ENCODE data around the gene CCDC85C. TPM values are rescaled to one million over a fixed set of nuclear protein-coding genes. Genes with fewer than 3 reads are reported as not detected.

Gene CCDC85C
- total and polyA plus RNA-seq, 2 of the 8 experiments (the other 6 are each of a cell fraction or from before 2014, with no cell fraction given): 16.8 to 35.8 TPM

- peaks cover 26% of the 10 kb centered on the region for H3K79me1 ChIP-seq (ENCODE audit: low read depth, low read length)
- no peak for FAIRE-seq
- TF ChIP-seq TAF1 (IDR thresholded peaks at IDR 0.05; ENCODE audit: low read depth, low read length): no peak
- TF ChIP-seq SIN3A (conservative IDR thresholded peaks at IDR 0.05 in 1 of 2, IDR thresholded peaks at IDR 0.05 in 1 of 2; ENCODE audit: low read depth in 1 of 2, low read length in 2 of 2): no peak
- TF ChIP-seq SP2 (IDR thresholded peaks at IDR 0.05; ENCODE audit: low read length): no peak
- no peak for TF ChIP-seq NRF1 (IDR thresholded peaks at IDR 0.05; ENCODE audit: low read depth, low read length)
- no peak for TF ChIP-seq CEBPB (IDR thresholded peaks at IDR 0.05; ENCODE audit: low read depth, low read length)
- no peak for TF ChIP-seq HDAC2 (IDR thresholded peaks at IDR 0.05; ENCODE audit: borderline replicate concordance in 1 of 2, low read depth in 2 of 2, low read length in 2 of 2)
- no peak for TF ChIP-seq CHD1 (IDR thresholded peaks at IDR 0.05; ENCODE audit: low read depth, low read length)
- TF ChIP-seq SP4 (IDR thresholded peaks at IDR 0.05; ENCODE audit: low read length): no peak
- no peak for TF ChIP-seq SUZ12 (IDR thresholded peaks at IDR 0.05; ENCODE audit: low read length)
- TF ChIP-seq BRCA1 (IDR thresholded peaks at IDR 0.05; ENCODE audit: low read depth, low read length): no peak
- TF ChIP-seq MAFK (IDR thresholded peaks at IDR 0.05; ENCODE audit: low read depth, low read length): no peak
- no peak overlapping the region for H2BK5ac ChIP-seq (ENCODE audit: low read depth, low read length)
- CTCF ChIA-PET (ENCODE audit: partially characterized antibody): interaction anchor here (0.6 to 2.2 kb wide), 8 partner anchors 9 to 75 kb away, joined by 3 to 9 read pairs (median 4); no protein-coding TSS in a partner anchor
- H3K4ac ChIP-seq (replicated peaks; ENCODE audit: insufficient read length, low read depth, low read length): no peak overlapping the region
- no peak overlapping the region for H3K4me3 ChIP-seq (ENCODE audit: extremely low read depth in 1 of 4, insufficient read depth in 2 of 4, low read depth in 3 of 4, low read length in 4 of 4)
- no peak overlapping the region for H3K27ac ChIP-seq (ENCODE audit: low read depth, low read length)
- DNase-seq (ENCODE audit: low read depth in 1 of 2, low spot score in 2 of 2): no peak
- H2AK5ac ChIP-seq (ENCODE audit: low read depth, low read length): no peak overlapping the region
- no peak overlapping the region for H4K5ac ChIP-seq (ENCODE audit: insufficient read length, low read depth, low read length)
- peaks cover 17% of the 10 kb centered on the region for H3K23me2 ChIP-seq (ENCODE audit: low read depth, low read length)
- H3K79me2 ChIP-seq (ENCODE audit: control insufficient read depth in 1 of 2, insufficient read depth in 2 of 2, low read length in 2 of 2): peaks cover 6 to 70% of the 10 kb centered on the region in 2 experiments; a peak in 3 of 4 replicates
- peaks cover 22 to 44% of the 10 kb centered on the region in 2 experiments for H4K20me1 ChIP-seq (replicated peaks in 1 of 2; ENCODE audit: control insufficient read depth in 1 of 2, insufficient read depth in 2 of 2, low read length in 2 of 2)
- no peak overlapping the region for H2BK15ac ChIP-seq (ENCODE audit: low read length)
- no peak overlapping the region for H4K8ac ChIP-seq (ENCODE audit: extremely low read depth, insufficient read depth, low read length)
- no peak overlapping the region for H3K14ac ChIP-seq (ENCODE audit: insufficient read length)
- WGBS, 2 experiments (ENCODE audit: extremely low coverage in 1 of 2, insufficient coverage in 1 of 2, insufficient read length in 1 of 2, insufficient replicate concordance in 2 of 2, low coverage in 1 of 2, low lambda C conversion rate in 2 of 2, missing lambda C conversion rate in 1 of 2): 91% methylated on average over 3 of the region's 3 CpGs; no CpG with 5 or more reads in 1 of the 2 experiments
- H3K36me3 ChIP-seq (ENCODE audit: control insufficient read depth in 2 of 4, insufficient read depth in 4 of 4, low read length in 3 of 4): no peaks in the 10 kb centered on the region; a peak in 1 of 8 replicates
- H3K56ac ChIP-seq (replicated peaks; ENCODE audit: insufficient read length, low read depth, low read length): no peak overlapping the region
- POLR2A ChIA-PET (ENCODE audit: partially characterized antibody): interaction anchor here (1.5 kb wide), 1 partner anchor 11 kb away, joined by 4 read pairs; no protein-coding TSS in a partner anchor
- H3K9me3 ChIP-seq (ENCODE audit: insufficient read depth in 2 of 2, low read depth in 1 of 2, low read length in 1 of 2): peaks cover 0 to 3% of the 10 kb centered on the region in 2 experiments; a peak in 1 of 4 replicates
- peaks cover 4 to 19% (median 12%) of the 10 kb centered on the region in 4 experiments for H3K4me1 ChIP-seq (replicated peaks in 1 of 4; ENCODE audit: control insufficient read depth in 3 of 4, insufficient read depth in 4 of 4, low read length in 3 of 4)
- no peak overlapping the region for H2AFZ ChIP-seq (ENCODE audit: low read length)
- H3K18ac ChIP-seq (ENCODE audit: extremely low read depth, low read length): no peak overlapping the region
- H3K9ac ChIP-seq (replicated peaks in 1 of 4; ENCODE audit: extremely low read depth in 1 of 4, low read depth in 3 of 4, low read length in 3 of 4): no peak overlapping the region
- H2BK12ac ChIP-seq (ENCODE audit: low read depth, low read length): no peak overlapping the region
- H2BK20ac ChIP-seq (ENCODE audit: low read length): no peak overlapping the region
- no peak overlapping the region for H4K91ac ChIP-seq (replicated peaks; ENCODE audit: insufficient read length, low read length)
- H3K27me3 ChIP-seq (replicated peaks in 1 of 4; ENCODE audit: control insufficient read depth in 3 of 4, extremely low read depth in 1 of 4, insufficient read depth in 3 of 4, low read length in 3 of 4): peaks cover 9 to 21% (median 18%) of the 10 kb centered on the region in 4 experiments; a peak in 6 of 7 replicates
- peak overlapping the region in 1 of 2 experiments; percentile 95; a peak in 2 of 4 replicates for H3K4me2 ChIP-seq (ENCODE audit: insufficient read depth in 1 of 2, low read depth in 2 of 2, low read length in 2 of 2)
- H3K23ac ChIP-seq (ENCODE audit: insufficient read length): no peak overlapping the region
- no peak overlapping the region for H2BK120ac ChIP-seq (replicated peaks; ENCODE audit: low read depth, low read length)
These were observed 3.6 kb downstream of the CCDC85C start for GRCh38 chr14:99600232-99600888.

All from H1 (cell line).